Gastroesophageal sphincter (tissue), 4 donors: ENCODE results near the gene OR1K1. TPM values are rescaled to one million over a fixed set of nuclear protein-coding genes. Genes with fewer than 3 reads are reported as not detected.

Experiments used
- ATAC-seq: fragments of 150-250 bp; one replicate; pipeline ENCODE4 v1.9.1; 2016; ENCODE audit warnings: mild to moderate bottlenecking, moderate library complexity
- H3K27ac ChIP-seq, 4 donors: fragments of 200-600 bp; sonication (generic) in 3 of 4; 1 replicate in 3 of 4; 2 replicates in 1 of 4; pipeline ENCODE4 v1.5.1; 2016 to 2019
- H3K27me3 ChIP-seq: fragments of 200-600 bp; sonication (generic); one replicate; pipeline ENCODE4 v1.5.1; 2019
- H3K36me3 ChIP-seq, 2 donors: fragments of 200-600 bp; sonication (generic); one replicate each; pipeline ENCODE4 v1.5.1; 2019; ENCODE audit warnings: control low read depth in 1 of 2
- H3K4me1 ChIP-seq, 3 donors: fragments of 200-600 bp; sonication (generic); 1 replicate in 2 of 3; 2 replicates in 1 of 3; pipeline ENCODE4 v1.5.1; 2016 to 2019; ENCODE audit warnings: control low read depth in 2 of 3
- H3K4me3 ChIP-seq, 2 donors: fragments of 200-600 bp; sonication (generic); one replicate each; pipeline ENCODE4 v1.5.1; 2019; ENCODE audit warnings: mild to moderate bottlenecking in 1 of 2, moderate library complexity in 1 of 2
- H3K9me3 ChIP-seq, 3 donors: fragments of 200-600 bp; sonication (generic); one replicate each; pipeline ENCODE4 v1.5.1; 2017 to 2019; ENCODE audit warnings: control low read depth in 2 of 3
- CTCF ChIP-seq, 4 experiments: fragments of 200-600 bp in 2 of 4; fragments of 450-650 bp in 2 of 4; sonication (generic) in 1 of 4; IDR thresholded peaks; one replicate each; pipeline ENCODE4 v1.5.1; 2017 to 2019; ENCODE audit warnings: antibody characterized with exemption in 4 of 4, mild to moderate bottlenecking in 2 of 4, moderate library complexity in 2 of 4
- EP300 ChIP-seq: sonication (generic); formaldehyde crosslinking; IDR thresholded peaks from one replicate; pipeline ENCODE4 v1.6.1; 2017; ENCODE audit warnings: antibody characterized with exemption, mild to moderate bottlenecking
- POLR2A ChIP-seq, 2 donors: fragments of 450-650 bp; IDR thresholded peaks; one replicate each; pipeline ENCODE4 v1.6.1; 2017; ENCODE audit warnings: antibody characterized with exemption in 2 of 2, mild to moderate bottlenecking in 2 of 2, moderate library complexity in 1 of 2
- POLR2AphosphoS5 ChIP-seq: sonication (generic); formaldehyde crosslinking; IDR thresholded peaks from one replicate; pipeline ENCODE4 v1.6.1; 2017; ENCODE audit warnings: antibody characterized with exemption
- WGBS, 2 donors: methylation state at CpG; one replicate each; pipeline ENCODE4 v1.1.5; 2018; ENCODE audit warnings: low coverage in 1 of 2; 5-methylcytosine and 5-hydroxymethylcytosine counted together
- total RNA-seq, 4 donors: library from RNA; depleted of rRNA; stranded (reverse); fragments of >200 nt; gene quantifications; one replicate each; pipeline ENCODE4 v1.1.0, GENCODE V29; 2016

The OR1K1 gene
- total RNA-seq, 4 donors from 2014 or later: not detected

DNA sequence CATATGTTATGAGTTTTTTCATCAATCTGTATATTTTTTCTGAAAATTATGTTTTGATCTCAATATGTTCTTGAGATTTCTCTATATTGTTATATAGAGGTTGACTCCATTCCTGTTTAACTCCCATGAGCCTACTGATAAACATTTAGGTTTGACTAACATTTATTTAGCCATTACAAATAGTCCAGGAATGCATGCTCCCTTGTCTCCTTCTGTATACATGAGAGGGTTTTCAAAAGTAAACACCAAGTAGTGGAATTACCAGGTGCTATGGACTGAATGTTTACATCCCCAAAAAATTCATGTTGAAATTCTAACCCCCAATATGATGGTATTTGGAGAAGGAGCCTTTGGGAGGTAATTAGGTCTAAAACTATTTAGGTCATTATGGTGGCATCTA, 14.7 kb upstream of the OR1K1 start:
- Histone ChIP-seq H3K4me3 (no peak overlapping the region), H3K27ac (no peak overlapping the region), H3K36me3 (no peaks in the 10 kb centered on the region), H3K27me3 (no peaks in the 10 kb centered on the region), H3K9me3 (no peaks in the 10 kb centered on the region), H3K4me1 (no peaks in the 10 kb centered on the region)
- no peak for TF ChIP-seq EP300
- TF ChIP-seq CTCF (IDR thresholded peaks at IDR 0.05): no peak
- TF ChIP-seq POLR2AphosphoS5: no peak
- no peak for TF ChIP-seq POLR2A (IDR thresholded peaks at IDR 0.05)
- no peak for ATAC-seq

DNA sequence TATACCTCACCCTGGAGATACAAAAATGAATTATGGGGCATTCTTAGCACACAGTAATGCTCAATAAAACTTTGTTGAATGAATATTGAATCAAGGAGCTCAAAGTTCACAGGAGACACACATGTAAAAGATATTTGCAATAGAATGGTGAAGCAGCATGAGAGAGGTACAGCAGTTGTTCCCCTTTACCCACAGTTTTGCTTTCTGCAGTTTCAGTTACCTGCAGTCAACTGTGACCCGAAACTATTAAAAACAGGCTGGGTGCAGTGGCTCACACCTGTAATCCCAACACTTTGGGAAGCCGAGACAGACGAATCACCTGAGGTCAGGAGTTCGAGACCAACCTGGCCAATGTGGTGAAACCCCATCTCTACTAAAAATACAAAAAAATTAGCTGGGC, 13.6 kb upstream of the OR1K1 start:
- Histone ChIP-seq H3K27me3 (no peaks in the 10 kb centered on the region), H3K4me3 (no peak overlapping the region), H3K36me3 (no peaks in the 10 kb centered on the region), H3K27ac (no peak overlapping the region), H3K9me3 (no peaks in the 10 kb centered on the region), H3K4me1 (no peaks in the 10 kb centered on the region)
- 72 to 97% methylated on average over 2 to 4 of the region's 4 CpGs for WGBS, 2 donors
- ATAC-seq: no peak
- TF ChIP-seq EP300: no peak
- TF ChIP-seq CTCF (IDR thresholded peaks at IDR 0.05): no peak
- no peak for TF ChIP-seq POLR2AphosphoS5
- TF ChIP-seq POLR2A (IDR thresholded peaks at IDR 0.05): no peak

GRCh38 chr9:122788831-122789230, 11.1 kb upstream of the OR1K1 start, which contains the start of gene OR5C1:
TSS of gene OR5C1 (plus strand) at chr9:122788933. CDS start at chr9:122788933, 0 bp downstream.
- H3K9me3 ChIP-seq: no peaks in the 10 kb centered on the region
- no peaks in the 10 kb centered on the region for H3K36me3 ChIP-seq
- no peaks in the 10 kb centered on the region for H3K4me1 ChIP-seq
- no peak within 1 kb of the TSS for H3K27ac ChIP-seq
- no peak for ATAC-seq
- H3K4me3 ChIP-seq: no peak within 1 kb of the TSS
- TF ChIP-seq POLR2A (IDR thresholded peaks at IDR 0.05): no peak
- no peak for TF ChIP-seq CTCF (IDR thresholded peaks at IDR 0.05)
- TF ChIP-seq POLR2AphosphoS5: no peak
- TF ChIP-seq EP300: no peak
- H3K27me3 ChIP-seq: no peaks in the 10 kb centered on the region
- 96% methylated on average over 5 to 11 of the region's 12 CpGs for WGBS, 2 donors

GRCh38 chr9:122789256-122790046, 10.5 kb upstream of the OR1K1 start:
- no peak overlapping the region for H3K4me3 ChIP-seq
- H3K27me3 ChIP-seq: no peaks in the 10 kb centered on the region
- H3K9me3 ChIP-seq: no peaks in the 10 kb centered on the region
- no peak for ATAC-seq
- H3K36me3 ChIP-seq: no peaks in the 10 kb centered on the region
- H3K4me1 ChIP-seq: no peaks in the 10 kb centered on the region
- TF ChIP-seq EP300: no peak
- no peak for TF ChIP-seq POLR2A (IDR thresholded peaks at IDR 0.05)
- no peak for TF ChIP-seq POLR2AphosphoS5
- TF ChIP-seq CTCF (IDR thresholded peaks at IDR 0.05): no peak
- 91 to 94% methylated on average over 8 to 13 of the region's 28 CpGs for WGBS, 2 donors
- H3K27ac ChIP-seq: no peak overlapping the region
